CD4-positive, alpha-beta T cell treated with Interleukin-6 at 100 ng/mL for 8 hours (primary cell): ENCODE measurements around the gene EXD3.

Experiments
- DNase-seq: peaks from one replicate; pipeline ENCODE4 v3.0.0-alpha.2; 2020; ENCODE audit warnings: mixed read lengths, low spot score

Gene EXD3

DNA sequence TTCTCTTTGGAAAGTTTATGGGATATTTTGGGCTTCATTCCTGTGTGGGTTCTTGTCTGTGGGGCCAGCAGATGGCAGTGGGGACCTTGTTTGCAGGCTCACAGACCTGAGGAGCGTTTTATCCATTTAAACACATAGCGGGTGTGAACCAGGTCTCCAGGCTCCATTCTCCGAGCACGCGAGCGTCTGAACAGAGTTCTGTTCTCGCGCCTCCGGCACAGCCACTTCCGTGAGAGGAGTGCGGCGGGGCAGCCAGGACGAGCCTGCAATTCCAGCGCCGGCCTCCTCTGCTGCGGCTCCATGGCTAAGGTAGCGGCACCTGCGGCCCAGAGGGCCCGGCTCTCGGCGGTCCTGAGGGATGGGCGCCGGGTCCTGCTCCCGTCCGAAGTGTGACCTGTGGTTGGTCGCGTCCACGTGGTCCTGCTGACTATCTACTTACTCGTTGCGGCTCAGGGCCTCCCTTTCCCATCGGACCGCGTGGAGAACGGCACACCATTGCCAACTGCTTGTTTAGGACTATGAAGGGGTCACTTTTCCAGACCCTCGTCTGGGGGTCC, 128.2 kb downstream of the EXD3 start:
- DNase-seq, result no peak

DNA sequence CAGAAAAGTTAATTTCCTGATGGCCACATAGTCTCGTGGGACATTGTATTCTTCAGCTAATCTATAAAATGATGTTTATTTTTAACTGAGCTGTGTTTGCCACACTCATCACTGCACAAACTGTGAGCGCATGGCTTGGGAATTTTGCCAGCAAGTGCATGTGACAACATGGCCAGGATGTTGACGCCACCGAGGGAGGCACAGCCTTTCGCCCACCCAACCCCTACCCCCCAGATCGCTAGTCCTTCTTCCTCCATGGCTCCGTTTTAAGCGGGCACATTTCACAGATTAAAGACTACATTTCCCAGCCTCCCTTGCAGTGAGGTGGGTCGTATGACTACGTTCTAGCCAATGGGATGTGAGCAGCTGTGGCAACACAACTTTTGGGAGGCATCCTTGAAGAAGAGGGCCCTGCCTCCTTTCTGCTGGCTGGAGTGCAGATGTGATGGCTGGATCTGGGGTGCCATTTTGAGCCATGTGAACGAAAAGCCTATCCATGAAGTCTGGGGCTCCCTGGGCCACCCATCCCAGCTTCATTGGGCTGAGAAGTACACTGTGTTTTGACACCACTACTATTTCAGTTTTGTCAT, 128.8 kb downstream of the EXD3 start:
- no peak for DNase-seq

DNA sequence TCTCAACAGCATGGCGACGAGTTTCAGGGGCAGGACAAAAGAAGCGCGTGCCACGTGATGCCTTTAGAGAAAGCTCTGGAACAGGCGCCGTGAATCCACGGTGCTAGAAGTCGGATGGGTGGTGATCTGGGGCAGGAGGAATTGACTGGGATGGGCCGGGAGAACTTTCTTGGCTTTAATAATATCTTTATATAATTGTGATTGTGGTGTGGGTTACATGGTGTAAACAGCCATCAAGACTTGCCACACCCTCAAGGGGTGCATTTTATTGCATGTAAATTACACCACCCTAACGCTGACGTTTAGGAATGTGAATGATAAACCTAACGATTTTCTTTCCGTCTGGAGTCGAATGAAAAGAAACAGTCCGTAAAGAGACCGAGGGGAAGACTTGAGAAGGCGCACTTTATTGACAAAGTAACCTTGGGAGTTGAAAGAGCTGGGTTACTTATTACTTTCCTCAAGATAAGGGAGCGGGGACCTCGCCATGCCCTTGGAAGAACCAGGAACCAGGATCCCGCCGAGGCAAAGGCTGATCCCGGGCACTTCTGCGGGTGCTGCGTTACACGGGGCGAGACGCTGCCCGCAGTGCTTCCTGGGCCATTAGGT, 129.4 kb downstream of the EXD3 start:
- DNase-seq, result no peak

DNA sequence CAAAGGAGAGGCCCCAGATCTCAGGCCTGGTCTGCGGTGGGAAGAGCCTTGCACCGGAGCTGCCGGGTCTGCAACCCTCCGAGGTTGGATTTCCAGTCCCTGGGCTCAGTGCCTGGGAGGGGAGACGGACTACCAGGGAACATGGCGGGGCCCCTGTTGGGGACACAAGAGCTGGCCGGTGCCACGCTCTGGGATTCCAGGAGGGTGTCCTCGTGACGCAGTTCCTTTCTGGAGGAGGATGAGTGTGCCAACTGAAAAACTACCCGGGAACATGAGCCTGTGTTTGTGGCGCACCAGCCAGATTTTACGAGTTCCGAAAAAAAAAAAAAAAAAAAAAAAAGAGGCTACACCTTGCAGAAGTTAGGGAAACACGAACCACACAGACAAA, 129.9 kb downstream of the EXD3 start:
- DNase-seq, result no peak

DNA sequence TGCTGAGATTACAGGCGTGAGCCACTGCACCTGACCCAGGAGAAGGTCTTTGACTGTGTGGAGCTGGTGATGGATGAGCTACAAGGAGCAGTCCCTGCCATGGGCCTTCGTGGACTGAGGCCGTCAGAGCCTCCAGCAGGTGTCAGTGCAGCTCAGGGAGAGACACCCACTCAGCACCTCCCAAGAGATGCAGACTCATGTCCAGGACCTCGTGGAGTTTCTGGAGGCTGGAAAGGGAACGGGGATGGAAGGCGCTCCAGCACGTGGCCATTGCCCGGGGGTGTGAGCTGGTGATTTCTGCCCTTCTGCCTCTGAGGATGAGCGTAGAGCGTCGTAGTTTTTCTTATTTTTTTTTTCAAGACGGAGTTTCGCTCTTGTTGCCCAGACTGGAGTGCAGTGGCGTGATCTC, 136.0 kb downstream of the EXD3 start:
- no peak for DNase-seq

DNA sequence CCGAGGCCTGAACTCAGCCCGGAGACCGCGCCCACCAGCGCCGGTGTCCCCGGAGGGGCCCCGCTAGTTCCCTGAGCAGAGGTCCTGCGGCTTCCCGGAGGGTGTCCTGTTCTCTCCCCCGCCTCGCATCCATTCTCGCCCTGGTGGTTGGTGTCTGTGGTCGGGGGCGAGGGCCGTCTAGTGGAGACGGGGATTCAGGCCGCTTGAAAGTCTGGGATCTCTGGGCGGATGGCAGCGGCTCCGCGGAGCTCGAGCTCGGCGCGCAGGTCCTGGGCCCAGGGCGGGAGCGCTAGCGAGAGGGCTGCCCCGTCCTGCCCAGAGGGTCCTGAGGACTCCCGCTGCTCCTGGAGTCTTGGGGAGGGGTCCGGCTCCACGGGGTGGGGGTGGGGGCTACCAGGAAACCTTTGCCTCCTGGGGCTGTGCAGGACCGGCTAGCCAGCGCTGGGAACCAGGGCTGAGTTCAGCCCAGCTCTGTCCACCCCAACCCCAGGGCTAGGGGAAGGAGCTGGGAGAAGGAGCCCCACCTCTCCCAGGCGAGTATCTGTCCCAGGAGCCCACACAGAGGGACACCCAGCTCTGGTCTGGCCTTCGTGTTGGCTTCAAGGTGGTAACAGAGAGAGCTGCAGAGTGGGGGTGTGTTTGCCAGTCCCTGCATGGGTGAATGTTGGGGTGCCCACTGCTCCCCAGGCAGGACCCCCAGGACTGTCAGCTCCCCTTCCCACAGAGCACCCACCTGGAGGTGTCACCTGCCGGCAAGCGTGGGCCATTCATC, 141.4 kb downstream of the EXD3 start:
- DNase-seq, result no peak

DNA sequence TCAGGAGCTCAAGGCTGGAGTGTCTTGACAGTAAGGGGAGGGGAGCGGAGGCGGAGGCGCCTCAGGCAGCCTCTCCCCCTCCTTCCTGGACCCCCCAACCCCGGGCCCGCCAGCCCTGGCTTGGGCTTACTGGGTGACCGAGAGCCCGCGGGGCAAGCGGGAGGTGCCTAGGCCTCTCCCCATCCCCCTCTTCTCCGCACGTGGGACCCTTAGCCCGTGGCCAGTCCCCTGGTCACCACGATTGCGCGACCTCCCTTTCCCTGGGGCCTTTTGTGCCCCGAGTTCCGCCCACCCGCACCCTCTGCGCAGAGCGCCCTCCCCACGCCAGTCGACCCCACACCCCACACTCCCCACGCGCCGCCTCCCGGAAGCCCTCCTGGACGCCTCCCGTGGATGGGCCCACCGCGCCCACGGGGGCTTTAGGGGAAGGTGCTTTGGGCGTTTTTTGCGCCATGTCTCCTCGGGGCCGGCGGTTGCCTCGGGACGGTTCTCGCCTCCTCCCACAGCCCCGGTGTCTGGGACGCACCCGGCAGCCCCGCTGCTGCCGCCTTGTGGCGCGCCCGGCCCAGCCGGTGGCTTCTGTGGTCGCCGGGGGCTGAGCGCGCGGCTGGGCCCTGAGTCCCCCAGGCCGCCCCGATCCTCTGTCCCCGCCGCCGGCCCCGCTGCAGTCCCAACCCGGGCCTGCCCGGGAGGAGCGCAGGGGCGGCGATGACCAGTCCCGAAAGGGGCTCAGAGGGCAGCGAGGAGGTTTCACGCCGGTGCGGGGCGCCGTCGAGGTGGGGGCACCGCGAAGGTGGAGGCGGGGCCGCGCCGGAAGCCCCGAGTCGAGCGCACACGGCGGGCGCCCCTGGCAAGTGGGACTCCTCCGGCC, 142.3 kb downstream of the EXD3 start:
- no peak for DNase-seq

DNA sequence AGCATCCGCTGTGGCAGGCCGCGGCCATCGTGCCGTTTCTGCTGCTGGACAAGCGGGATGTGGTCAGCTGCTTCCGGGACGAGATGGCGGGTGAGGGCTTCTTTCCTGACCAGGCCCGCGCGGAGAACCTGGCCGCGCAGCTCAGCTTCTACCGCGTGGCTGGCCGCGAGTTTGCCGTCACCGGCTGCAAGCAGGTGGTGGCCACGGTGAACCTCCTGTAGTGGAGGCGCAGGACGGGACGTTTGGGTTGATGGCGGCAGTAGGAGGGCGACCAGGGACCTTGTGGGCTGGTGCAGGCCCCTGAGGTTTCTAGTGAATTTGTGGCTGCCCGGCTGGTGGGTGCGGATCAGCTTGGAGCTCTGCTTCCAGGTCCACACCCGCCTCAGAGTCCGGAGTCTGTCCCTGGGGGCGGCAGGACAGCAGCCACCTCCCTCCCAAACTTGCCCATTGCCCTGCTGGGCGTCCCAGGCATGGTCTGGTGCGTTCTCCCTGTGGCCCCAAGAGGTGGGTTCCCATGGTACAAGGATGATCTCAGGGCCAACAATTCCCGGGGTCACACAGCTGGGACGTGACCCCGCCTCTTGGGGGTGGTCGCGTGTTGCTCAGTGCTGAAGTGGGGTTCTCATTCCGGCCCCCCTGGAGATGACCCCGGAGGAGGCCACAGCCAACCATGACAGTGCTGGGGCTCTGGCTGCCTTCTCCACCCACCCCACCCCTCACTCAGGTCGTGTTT, 143.1 kb downstream of the EXD3 start:
- no peak for DNase-seq

DNA sequence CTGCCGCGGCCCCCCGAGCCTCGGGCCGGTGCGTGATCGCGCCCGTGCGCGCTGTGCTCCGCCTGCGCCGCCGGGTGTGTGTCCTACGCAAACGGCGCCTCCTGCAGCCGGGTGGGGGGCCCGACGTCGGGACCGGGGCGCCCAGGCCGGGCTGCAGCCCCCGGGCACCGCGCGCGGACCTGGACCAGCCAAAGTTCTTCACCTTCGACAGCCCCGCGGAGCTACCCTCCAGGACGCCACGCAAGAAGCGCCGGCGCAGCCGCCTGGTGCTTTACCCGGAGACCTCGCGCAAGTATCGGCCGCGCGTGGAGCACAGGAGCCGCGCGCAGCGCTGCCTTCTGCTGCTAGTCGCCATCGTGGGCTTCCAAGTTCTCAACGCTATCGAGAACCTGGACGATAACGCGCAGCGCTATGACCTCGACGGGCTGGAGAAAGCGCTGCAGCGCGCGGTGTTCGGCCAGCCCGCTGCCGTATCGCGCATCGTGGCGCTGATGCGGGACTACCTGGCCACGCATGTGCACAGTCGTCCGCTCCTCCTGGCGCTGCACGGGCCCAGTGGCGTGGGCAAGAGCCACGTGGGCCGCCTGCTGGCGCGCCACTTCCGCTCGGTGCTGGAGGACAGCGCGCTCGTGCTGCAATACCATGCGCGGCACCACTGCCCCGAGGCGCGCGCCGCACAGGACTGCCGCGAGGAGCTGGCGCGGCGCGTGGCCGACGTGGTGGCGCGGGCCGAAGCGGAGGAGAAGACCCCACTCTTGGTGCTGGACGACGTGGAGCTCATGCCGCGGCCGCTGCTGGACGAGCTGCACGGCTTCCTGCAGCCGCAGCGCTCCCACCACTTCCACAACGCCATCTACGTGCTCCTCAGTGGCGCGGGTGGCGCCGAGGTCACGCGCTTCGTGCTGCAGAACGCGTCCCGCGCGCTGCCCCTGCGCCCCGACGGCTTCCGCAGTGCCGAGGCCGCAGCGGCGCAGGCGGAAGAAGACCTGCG, 143.9 kb downstream of the EXD3 start:
- no peak for DNase-seq

DNA sequence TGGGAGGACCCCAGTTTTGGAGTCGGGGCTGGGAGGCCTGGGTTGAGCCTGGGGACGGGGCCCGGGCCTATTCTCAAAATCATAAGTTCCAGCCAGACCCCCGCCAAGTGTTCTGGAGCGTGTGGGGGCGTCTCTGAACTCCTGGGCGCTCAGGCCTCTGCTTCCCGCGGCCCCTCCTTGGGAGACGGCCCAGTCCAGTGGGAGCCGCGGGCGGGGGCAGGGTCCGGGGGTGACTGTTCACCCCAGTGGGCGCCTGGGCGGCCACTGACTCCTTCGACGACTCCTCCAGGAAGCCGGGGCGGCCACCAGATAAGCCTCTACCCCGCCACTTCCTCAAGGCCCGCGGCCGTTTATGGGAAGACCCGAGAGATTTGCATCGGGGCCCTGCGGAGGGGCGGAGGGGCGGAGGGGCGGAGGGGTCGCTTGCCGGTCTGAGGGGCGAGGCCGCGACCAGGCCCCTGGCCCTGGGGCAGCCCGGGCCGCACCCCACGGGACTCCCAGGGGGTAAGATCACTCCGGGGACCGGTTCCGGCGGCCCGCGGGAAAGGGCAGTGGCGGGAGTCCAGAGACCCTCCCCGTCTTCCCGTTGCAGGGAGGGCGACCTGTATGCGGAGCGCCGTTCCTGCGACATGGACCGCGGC, 144.8 kb downstream of the EXD3 start:
- no peak for DNase-seq

DNA sequence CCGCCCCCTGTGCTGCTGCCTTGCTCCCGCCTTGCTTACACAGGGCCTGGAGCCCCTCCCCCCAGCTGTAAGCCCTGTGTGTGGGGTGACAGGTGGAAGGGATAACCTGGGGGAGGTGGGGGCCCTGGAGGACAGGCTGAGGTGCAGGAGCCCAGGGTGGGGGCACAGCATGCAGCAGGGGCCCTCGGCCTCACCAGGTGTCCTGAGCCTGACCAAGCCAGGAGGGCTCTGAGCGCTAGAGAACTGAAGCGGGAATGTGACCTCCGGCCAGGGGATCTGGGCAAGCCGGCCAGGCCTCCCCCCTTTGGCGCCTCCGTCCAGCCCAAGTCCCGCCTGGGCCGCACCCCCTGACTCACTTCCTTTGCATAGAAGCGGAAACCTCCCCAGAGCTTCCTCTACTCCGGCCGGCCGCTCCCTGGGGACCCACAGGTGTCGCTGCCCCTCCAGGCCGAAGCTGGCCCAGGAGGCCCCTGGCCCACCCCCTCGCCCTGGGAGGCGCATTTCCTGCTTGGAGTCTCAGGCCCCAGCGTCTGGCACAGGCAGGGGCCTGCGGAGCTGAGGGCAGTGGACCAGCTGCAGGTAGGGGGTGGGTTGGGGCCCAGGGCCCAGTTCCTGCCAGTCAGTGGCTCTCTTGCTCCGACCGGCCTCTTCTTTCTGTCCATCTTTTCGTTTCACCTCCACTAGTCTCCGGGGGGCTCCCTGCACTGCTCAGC, 145.5 kb downstream of the EXD3 start, which contains the start of gene TOR4A:
Gene TOR4A (plus strand): TSS at position 398 of the 713 bp plus-strand sequence. CDS start 964 bp downstream, outside the sequence.
- peak; percentile 33 for DNase-seq

DNA sequence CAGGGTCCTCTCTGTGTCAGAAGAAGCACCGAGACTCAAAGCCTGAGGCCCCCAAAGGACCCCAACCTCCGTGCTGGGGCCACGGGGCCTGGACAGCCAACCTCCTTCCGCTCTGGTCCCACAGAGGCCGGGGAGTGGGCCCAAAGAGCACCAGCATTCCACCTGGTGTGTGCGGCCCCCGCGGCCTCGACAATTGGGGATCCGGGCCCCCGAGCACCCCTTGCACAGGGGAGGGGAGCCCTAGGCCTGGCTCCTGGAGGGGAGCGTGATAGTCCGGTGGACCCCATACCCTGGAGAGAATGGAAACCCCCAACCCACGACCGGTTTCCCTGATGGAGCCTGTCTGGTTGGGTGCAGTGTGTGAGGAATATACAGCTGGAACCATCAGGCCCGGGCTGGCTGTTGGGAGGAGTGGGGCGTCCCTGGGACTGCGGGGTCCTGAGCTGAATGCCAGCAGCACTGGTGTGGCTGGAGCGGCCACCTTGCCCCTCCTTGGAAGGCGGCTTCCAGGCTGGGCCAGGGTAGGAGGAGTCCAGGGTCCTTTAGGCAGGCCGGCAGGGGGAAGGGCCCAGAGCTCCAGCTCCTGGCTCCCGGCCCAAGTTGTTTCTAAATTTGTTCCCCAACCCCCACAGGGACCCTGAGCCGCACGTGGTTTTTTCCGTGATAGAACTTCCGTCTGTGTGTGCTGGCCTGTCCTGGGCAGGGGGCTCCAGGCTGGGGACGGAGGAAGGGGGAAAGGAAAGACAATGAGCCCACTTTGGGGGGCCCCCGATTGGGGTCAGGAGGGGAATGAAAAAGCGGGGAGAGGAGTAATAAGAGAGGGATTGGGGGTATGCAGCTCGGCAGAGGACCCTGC, 146.3 kb downstream of the EXD3 start:
- DNase-seq, result no peak

DNA sequence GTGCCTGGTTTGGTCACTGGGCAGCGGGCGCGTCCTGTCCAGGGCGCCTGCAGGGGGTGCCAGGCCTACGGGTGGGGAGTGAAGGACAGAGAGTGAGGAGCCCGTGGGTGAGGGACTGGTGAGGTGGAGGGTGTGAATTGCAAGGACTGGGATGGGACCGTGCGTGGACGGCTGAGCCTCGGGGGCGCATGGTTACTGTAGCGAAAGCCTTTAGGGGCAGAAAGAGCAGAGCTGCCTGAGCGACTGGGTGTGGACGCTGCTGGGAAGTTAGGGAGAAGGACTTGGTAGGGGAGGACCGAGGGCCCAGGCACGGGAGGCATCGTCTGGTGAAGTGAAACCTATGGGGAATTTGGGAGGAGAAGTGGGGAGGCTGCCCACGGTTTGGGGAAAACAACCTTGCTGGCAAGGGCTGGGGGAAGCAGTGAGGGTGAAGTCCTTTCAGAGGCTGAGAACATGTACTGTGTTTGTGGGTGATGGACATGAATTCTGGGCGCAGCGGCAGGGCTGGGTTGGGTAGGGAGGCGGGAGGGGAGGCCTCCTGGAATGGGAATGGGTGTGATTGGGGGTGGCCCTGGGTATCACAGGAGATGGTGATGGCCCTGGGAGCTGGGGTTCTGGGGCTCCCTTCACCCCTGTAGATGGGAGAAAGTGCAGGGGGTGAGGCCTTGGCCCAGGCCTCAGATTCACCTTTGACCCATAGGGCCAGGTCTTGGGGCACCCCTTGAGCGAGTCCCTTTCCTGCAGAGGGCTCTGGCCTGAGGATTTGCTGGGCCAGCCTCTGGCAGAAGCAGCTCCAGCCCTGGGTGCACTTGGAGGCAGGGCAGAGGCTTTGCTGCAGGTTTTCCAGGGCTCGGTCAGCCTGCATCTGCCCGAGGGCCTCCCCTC, 147.1 kb downstream of the EXD3 start:
- no peak for DNase-seq

DNA sequence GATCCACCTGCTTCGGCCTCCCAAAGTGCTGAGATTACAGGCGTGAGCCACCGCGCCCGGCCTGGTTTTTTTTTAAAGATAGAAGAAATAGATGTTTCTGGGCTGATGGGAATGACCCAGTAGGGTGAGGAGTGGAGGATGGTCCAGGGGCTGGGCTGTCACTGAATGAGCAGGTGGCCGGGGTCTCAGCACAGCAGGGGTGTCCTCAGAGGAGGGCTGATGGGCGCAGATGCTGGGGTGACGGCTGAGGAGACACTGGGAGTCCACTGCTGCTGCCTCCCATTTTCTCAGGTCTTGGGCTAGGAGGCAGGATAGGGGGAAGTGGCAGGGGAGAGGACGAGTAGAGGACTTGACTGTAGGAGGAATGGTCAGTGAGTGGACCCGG, 147.8 kb downstream of the EXD3 start:
- no peak for DNase-seq

DNA sequence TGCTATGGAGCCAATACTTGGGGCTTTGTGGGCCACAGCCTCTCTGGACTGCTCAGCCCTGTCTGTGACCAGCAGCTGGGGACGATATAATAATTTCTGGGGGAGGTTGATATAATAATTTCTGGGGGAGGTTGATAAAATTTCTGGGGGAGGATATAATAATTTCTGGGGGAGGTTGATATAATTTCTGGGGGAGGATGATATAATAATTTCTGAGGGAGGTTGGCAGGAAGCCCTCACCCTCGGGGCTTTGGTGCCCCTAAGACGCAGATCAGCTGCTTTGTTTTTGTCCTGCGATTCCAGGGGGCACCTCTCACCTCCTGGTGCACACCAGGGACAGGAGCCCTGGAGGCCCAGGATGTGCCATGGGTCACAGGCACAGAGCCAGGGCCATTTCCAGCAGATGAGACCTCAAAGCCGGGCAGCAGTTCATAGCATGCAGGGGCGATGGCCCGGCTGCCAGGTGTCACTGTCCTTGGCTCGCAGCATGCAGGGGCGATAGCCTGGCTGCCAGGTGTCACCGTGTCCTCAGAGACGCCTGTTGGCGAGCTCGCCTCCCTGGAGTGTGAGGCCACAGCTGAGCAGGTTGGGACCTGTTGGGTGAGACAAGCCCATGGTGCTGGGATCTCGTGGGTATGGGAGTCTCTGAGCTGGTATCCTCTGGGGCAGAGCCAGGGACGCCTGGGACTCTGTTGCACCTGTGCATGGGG, 149.2 kb downstream of the EXD3 start:
- no peak for DNase-seq

DNA sequence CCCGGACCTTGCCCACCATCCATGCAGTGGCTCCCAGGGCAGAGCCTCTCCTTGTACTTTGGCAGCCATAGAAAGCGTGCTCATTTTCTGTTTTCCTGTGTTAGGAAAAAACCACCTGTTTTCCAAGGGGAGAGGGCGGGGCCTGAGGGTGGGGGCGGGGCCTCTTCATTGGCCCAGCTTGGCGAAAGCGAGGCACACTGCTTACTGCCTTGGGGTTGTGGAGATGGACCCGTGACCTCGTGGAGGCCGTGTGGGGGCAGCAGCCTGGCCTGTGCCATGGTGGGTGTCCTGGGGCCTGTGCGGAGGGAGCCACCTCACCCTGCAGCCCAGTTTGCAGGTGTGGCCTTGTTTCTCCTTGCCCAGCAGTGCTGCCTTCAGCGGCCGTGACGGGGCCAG, 149.9 kb downstream of the EXD3 start:
- DNase-seq, result no peak
